ENCODE results near the gene EXT2.
A peak's percentile ranks its signal among the peaks of the same experiment; 100 is the strongest.

The EXT2 gene

DNA sequence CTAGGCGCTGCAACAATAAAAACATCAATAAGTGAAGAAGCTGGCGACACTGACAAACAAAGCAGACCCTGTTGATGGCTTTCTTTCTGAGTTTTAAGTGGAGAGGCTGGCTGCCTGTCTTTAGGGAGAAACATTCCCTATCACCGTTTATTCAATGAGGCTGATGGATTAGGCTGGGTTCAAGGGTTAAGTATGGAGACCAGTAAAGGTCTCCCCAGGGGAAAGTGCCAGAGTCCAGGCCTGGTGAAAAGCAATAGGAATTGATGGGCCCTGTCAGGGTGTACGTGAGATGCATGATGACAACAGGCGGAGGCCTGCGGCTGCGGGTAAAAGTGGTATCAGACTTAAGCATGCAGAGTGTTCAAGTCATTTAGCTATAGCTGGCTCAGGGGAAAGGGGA is 111.8 kb downstream of the EXT2 start:
- DNase-seq = no peak

DNA sequence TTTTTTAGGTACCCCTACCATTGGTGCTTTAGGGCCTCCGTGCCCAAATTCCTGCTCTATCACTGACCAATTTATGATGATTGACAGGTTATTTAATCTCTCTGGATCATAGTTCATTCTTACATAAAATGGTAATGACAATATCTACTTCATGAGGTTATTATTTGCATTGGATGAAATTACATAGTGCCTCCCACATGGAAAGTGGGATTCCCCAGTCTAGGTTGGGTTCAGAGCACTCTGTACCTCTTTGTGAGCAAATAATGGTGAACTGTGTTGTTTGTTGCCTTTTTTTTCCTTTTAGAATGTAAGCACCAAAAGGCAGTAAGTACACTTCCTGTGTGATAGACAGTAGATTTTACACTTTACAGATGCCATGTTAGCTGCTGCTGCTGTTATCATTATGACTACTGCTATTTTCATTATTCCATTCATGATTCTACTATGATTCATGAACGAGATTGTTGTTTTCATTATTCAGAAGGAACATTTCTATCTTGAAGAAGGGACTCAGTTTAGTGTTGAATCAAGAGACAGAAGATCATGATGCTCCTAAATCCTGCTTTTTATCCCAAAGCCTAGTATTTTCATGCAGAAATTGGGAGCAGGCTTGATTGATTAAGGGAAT is 113.6 kb downstream of the EXT2 start:
- DNase-seq = peak; percentile 57

- no peak for DNase-seq
Observed at GRCh38 chr11:44212128-44212527, 116.7 kb downstream of the EXT2 start.

GRCh38 chr11:44213148-44213547 is 117.7 kb downstream of the EXT2 start:
- no peak for DNase-seq

DNA sequence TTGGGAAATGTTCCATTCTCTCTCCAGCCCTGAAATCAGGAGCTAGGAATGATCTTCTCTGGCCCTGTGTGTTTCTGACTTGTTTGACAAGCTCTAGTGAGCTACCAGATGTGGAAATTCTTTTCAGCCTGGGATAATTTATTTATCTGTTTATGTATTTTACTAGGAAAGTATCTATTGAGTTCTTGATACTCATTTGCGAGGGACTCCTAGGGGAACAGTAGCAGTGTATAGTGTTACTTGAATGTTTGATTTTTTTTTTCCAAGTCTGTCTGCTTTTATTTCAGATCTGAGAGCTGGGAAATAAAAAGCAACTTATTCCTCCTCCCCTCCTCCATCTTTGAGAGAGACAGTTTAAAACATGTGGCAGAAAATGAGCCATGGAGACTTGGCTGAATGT is 122.0 kb downstream of the EXT2 start:
- no peak for DNase-seq

DNA sequence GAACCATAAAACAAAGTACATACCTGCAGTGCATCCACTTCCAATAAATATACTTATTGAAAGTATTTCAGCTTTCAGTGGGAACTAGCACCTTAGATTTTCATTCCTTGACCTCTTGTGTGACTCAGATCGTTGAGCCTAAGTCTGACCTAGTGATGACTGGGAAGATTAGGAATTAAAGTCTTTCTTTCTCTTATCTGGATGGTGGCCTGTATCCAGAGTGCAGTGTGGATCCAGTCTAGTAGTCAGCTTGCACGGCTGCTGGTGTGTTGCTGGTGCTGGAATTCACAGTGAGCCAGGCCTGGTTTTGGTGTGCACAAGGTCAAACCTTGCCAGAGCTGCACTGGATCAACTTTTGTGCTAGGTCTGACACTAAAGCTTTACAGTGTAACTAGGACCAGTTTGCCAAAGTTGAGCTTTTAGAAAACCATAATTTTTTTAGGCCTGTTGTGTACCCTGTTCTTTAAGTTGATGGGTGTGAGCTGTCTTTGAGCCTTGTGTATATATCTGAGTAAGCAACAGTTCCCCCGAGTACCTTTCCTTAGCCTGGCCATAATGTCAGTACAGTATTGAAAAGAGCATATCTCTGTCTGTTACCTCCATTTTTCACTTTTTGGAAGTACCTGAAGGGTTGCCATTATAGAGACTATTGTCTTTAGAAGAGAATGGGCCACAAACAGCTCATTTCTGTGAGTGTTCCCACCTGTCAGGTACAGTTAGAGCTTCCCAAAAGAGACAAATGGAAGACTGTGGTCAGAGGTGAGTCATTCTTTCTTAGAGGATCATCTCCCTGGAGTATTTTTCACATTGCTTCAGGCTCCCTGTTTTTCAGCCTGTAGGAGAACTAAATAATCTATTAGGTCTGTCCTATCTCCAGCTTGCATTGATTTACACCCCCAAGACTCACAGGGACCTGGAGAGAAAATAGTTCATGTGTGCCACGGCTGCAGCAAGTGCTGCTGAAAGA is 124.6 kb downstream of the EXT2 start:
- DNase-seq = no peak

- DNase-seq = peak; percentile 18
Observed at GRCh38 chr11:44221456-44221855, 126.0 kb downstream of the EXT2 start.

GRCh38 chr11:44221992-44222391 is 126.5 kb downstream of the EXT2 start:
- DNase-seq = no peak

DNA sequence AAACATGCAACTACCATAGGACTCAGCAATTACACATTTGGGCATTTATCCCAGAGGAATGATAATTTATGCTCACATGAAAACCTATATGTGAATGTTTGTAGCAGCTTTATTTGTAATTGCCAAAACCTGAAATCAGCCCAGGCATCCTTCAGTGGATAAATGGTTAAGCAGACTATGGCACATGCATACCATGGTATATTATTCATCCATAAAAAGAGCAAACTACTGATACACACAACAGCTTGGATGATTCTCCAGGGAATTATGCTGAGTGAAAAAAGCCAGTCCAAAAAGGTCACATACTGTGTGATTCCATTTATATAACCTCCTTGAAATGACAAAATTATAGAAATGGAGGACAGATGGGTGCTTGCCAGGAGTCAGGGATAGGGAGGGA is 127.8 kb downstream of the EXT2 start:
- DNase-seq = peak; percentile 85

DNA sequence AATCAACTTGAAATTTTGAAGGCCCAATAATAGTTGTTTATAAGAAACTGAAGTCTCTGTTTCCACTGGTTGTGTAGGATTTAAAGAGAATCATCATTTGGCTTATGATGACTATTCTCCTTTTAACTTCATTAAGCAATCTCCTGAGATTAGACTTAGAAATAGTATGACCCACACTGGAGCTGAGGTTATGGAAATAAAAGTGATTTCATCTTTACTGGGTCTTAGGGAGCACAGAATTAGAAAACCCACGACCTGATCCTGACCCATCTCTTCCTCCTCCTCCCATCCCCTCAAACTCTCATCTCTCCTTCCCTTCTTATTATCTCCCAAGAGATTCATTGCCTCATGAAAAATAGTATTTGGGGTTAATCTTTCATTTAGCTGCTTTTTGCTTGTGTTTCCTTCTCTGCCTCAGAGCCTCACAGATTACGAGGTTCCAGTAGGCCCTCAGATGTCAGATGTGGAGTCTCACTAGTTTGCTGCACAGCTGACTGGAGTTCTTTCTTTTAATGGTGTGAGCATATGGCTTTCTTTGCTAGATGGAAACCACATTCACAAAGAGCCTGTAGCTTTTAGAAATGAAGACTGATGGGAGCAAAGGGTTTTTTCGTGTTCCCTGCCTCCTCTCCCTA is 129.5 kb downstream of the EXT2 start:
- no peak for DNase-seq

DNA sequence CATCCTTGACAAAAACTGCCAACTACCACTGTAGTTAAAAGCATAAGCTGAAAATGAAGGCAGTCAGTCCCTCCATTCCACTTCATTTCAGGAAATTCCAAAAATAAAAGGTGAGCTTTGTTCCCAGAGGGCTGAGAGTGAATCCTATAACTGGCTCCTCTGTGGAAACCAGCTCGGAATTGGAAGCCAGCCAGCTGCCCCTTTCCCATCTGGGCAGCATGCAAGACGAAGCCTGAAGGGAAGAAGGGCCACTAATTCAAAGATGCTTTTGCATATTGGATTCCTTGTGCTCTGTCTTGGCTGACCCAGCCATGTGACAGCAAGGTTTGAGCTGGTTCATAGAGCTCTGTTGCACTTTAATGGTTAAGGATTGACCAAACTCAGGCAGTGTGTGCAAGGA is 131.0 kb downstream of the EXT2 start:
- no peak for DNase-seq

DNA sequence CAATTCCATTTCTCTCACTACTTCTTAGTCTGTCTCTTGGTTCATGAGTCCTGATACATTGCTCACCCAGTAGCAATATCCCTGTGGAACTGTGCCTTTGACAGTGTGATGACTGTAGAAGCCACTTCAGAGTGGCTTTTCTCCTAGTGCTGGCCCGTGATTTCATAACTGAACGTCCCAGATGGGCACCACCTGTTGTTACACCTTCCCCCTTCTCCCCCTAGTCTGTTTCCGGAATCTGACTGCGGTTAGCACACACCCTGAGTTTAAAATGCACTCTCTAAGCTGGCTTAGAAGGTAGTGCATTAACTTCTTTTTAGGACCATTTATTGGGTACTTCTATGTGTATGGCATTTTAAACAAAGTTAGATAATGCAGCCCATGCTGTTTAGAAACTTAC is 131.5 kb downstream of the EXT2 start:
- no peak for DNase-seq

GRCh38 chr11:44228379-44228778 is 132.9 kb downstream of the EXT2 start:
- DNase-seq = no peak

DNA sequence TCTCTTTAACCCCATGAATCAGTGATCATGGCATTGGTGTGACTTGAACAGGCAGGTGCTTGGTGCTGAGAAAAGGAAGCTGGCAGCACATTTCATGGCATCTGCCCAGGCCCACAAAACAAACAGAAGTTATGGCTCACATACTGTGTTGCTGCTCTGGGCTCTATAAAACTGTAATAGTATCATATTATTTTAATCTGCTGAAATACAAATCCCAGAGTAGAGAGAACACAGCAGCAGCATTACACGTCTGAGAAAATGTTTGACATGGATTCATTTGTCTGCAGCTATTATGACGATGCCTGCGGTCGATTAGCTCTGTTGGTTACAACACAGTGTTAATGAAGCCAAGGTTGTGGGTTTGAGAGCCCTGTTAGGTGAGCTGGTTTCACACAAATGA is 133.6 kb downstream of the EXT2 start:
- peak; percentile 30 for DNase-seq

DNA sequence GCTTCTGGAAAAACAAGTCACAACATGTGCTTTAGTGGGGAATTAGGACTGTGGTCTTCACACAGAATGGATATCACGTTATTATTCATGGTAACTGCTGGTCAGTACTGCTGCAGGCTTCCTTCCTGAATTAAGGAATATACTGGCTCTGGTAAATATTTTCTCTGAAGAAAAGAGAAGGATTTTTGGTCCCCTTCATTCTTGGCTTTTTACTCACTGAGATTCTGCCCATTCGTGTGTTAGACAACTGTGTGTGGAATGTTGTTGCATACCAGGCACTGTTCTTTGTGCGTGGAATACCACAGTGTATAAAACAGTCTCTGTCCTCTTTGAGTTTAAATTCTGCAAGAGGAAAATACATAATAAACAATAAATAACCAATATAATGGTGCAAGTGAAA is 134.1 kb downstream of the EXT2 start:
- peak; percentile 74 for DNase-seq

- peak; percentile 66 for DNase-seq
Observed at GRCh38 chr11:44235765-44236201, 140.3 kb downstream of the EXT2 start.

GRCh38 chr11:44236296-44236695 is 140.8 kb downstream of the EXT2 start:
- no peak for DNase-seq

GRCh38 chr11:44237156-44237555 is 141.7 kb downstream of the EXT2 start:
- no peak for DNase-seq

- no peak for DNase-seq
Observed at GRCh38 chr11:44241851-44242250, 146.4 kb downstream of the EXT2 start.

DNA sequence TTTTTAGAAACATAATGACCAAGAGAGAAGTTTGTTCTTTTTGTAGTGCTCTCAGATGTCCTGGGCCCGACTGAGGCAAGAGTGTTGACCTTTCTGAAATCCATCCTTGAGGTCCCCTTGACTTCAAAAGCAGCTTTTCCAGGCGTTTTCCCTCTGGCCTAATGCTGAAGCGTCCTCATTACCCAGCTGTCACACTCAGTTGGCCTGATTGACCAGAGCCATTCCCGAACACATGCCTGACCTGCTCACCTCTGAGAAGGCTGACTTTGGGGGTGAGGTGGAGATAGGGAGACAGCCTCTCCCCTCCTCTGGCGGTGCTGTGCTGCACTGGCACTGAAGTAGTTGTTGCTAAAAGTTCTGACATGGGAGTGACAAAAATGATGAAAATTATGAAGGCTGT is 147.6 kb downstream of the EXT2 start:
- DNase-seq = no peak

DNA sequence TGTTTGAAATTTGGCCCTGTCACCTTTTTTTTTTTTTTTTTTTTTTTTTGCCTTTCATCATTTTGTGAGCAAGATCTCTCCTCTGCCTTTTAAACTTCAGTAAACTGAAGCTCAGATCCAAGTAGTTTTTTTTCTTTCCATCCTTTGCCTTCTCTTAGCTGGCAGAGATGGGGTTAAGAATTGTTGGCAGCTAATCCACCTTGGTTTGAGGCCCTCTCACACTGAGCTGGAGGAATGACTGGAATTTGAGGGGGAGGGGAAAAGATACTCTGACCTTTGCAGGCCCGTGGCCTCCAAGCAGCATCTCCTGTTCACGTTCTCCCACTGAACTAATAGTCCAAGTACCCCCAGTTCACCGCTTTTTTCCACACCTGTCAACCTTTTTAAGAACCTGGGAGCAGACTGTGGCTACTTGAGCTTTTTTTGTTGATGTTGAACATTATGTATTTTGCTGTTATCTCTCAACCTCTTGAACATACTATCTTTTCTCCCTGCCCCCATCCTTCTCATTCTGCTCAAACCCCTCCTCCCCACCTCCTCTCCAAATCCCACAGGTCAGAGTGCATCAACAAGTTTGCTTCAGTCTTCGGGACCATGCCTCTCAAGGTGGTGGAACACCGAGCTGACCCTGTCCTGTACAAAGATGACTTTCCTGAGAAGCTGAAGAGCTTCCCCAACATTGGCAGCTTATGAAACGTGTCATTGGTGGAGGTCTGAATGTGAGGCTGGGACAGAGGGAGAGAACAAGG is 148.3 kb downstream of the EXT2 start:
- DNase-seq = peak; percentile 83

- peak; percentile 60 for DNase-seq
Observed at GRCh38 chr11:44244639-44245310, 149.3 kb downstream of the EXT2 start.

Measured in fibroblast of skin of scalp (primary cell).